Cardiac muscle cell (in vitro differentiated cells and primary cell): ENCODE data around the gene GNAL. TPM values are rescaled to one million over a fixed set of nuclear protein-coding genes. Genes with fewer than 3 reads are reported as not detected.

Experiments
- DNase-seq, 2 donors: peaks; one replicate each; pipeline versions ENCODE4 v3.0.0 to v3.0.0-alpha.2; 2010 to 2017; ENCODE audit warnings: low read depth in 1 of 2, low spot score in 1 of 2
- H3K27ac ChIP-seq: fragments of 200-600 bp; sonication (generic); 2 replicates; pipeline ENCODE4 v1.5.1; 2016
- H3K27me3 ChIP-seq: fragments of 200-600 bp; sonication (generic); 2 replicates; pipeline ENCODE4 v1.6.0; 2016; ENCODE audit warnings: control low read depth
- H3K36me3 ChIP-seq: fragments of 200-600 bp; sonication (generic); 2 replicates; pipeline ENCODE4 v1.5.1; 2016; ENCODE audit warnings: control low read depth
- H3K4me1 ChIP-seq: fragments of 200-600 bp; sonication (generic); 2 replicates; pipeline ENCODE4 v1.8.1; 2017; ENCODE audit warnings: low read depth, mild to moderate bottlenecking, mixed run types
- H3K4me3 ChIP-seq: fragments of 200-600 bp; sonication (generic); 2 replicates; pipeline ENCODE4 v1.5.1; 2016; ENCODE audit warnings: mild to moderate bottlenecking
- H3K9me3 ChIP-seq: fragments of 200-600 bp; sonication (generic); 2 replicates; pipeline ENCODE4 v1.5.1; 2017; ENCODE audit warnings: low read depth, mild to moderate bottlenecking, control low read depth
- polyA plus RNA-seq: library from polyadenylated mRNA; unstranded; fragments of >200 nt; fragmentation: Nextera tagmentation; extraction: Ambion mirVana; gene quantifications from 2 replicates; pipeline ENCODE4 v1.2.1, GENCODE V29; 2016
- total RNA-seq: library from RNA; depleted of rRNA; stranded (reverse); fragments of >200 nt; gene quantifications from 2 replicates; pipeline ENCODE4 v1.2.3, GENCODE V29; 2016
- TF ChIP-seq, protein P1 (sequence below): IDR thresholded peaks from 2 replicates; pipeline ENCODE4 v1.5.1; 2012; ENCODE audit warnings: low read depth, mild to moderate bottlenecking, low read length

Gene GNAL
- total and polyA plus RNA-seq, 2 experiments from 2014 or later = 10.4 to 10.6 TPM

- H3K9me3 ChIP-seq = no peaks in the 10 kb centered on the region
- H3K36me3 ChIP-seq = no peaks in the 10 kb centered on the region
- no peak for DNase-seq
- H3K4me3 ChIP-seq = no peak overlapping the region
- no peaks in the 10 kb centered on the region for H3K4me1 ChIP-seq
- TF ChIP-seq, protein P1, sequence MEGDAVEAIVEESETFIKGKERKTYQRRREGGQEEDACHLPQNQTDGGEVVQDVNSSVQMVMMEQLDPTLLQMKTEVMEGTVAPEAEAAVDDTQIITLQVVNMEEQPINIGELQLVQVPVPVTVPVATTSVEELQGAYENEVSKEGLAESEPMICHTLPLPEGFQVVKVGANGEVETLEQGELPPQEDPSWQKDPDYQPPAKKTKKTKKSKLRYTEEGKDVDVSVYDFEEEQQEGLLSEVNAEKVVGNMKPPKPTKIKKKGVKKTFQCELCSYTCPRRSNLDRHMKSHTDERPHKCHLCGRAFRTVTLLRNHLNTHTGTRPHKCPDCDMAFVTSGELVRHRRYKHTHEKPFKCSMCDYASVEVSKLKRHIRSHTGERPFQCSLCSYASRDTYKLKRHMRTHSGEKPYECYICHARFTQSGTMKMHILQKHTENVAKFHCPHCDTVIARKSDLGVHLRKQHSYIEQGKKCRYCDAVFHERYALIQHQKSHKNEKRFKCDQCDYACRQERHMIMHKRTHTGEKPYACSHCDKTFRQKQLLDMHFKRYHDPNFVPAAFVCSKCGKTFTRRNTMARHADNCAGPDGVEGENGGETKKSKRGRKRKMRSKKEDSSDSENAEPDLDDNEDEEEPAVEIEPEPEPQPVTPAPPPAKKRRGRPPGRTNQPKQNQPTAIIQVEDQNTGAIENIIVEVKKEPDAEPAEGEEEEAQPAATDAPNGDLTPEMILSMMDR = no peak
- H3K27ac ChIP-seq = no peak overlapping the region
- peaks cover 5% of the 10 kb centered on the region for H3K27me3 ChIP-seq
These were observed 129.6 kb downstream of the GNAL start for GRCh38 chr18:11818486-11819203.

DNA sequence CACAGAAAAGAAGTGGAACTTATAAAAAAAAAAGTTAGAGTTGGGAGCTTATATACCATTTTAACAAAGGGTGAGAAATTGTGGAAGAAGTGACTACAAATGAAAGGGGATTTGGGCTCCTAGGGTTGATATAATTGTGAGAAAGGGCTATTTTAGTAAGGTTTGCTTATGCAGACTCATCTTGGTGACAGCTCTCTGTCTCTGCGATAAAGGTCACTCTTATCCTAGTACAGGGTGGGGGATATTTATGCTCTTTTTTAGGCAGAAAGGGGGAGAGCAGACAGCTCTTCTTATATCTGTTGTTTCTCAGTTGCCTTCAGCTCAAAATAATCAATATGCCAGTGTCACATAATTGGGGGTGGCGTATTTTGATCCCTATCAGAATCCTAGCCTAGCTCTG is 130.9 kb downstream of the GNAL start:
- no peaks in the 10 kb centered on the region for H3K36me3 ChIP-seq
- no peak for DNase-seq
- peaks cover 5% of the 10 kb centered on the region for H3K27me3 ChIP-seq
- TF ChIP-seq, protein P1 = no peak
- no peaks in the 10 kb centered on the region for H3K9me3 ChIP-seq
- no peaks in the 10 kb centered on the region for H3K4me1 ChIP-seq
- H3K27ac ChIP-seq = no peak overlapping the region
- H3K4me3 ChIP-seq = no peak overlapping the region

GRCh38 chr18:11820697-11821096 is 131.6 kb downstream of the GNAL start:
- TF ChIP-seq, protein P1 = no peak
- no peak overlapping the region for H3K27ac ChIP-seq
- peaks cover 5% of the 10 kb centered on the region for H3K27me3 ChIP-seq
- no peaks in the 10 kb centered on the region for H3K36me3 ChIP-seq
- H3K4me3 ChIP-seq = no peak overlapping the region
- peak in 1 of 2 donors; percentile 9 for DNase-seq
- no peaks in the 10 kb centered on the region for H3K4me1 ChIP-seq
- H3K9me3 ChIP-seq = no peaks in the 10 kb centered on the region

DNA sequence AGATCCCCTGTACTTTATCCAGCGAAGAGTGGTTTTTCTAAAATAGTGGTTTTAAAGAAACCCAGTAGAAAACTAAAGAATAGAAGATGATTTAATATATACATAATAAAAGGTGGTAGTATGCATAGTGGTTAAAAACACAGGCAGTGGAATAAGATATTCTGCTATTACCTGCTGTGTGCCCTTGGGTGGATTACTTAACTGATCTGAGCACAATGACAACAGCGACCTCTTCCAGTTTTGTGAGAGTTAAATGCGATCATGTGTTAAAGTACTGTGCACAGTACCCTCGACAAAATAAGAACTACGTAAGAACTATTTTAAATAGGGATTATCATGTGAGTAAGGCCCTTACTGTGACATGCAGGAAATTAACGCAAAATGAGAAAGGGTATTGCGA is 132.1 kb downstream of the GNAL start:
- TF ChIP-seq, protein P1 = no peak
- no peak for DNase-seq
- peaks cover 5% of the 10 kb centered on the region for H3K27me3 ChIP-seq

DNA sequence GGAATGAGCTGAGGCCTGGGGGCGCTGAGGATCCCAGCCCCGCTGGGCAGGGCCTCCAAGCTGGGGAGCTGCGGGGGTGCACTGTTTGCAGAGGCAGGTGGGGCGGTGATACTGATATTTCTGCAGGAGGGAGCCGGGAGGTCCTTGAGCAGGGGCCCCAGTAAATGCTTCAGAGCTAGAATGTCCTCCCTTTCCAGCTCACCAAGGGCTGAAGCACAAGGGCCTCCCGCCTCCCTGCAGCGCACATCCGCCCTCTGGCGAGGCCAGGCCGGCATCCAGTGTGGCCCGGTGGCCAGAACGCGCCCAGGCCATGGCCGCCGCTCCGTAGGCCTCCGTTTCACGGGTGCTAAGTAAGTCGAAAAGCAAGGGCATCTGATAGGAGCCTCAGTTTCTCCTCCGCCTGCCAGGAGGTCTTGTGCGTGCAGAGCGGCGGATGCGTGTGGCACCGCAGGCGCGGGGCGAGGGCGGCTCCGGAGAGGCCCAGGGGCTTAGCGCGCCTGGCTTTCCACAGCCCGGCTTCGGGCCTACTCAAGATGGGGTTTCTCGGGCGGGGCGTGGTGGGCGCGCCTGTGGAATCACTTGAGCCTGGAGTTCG is 132.7 kb downstream of the GNAL start:
- no peak for DNase-seq
- TF ChIP-seq, protein P1 = no peak
- no peaks in the 10 kb centered on the region for H3K4me1 ChIP-seq
- H3K4me3 ChIP-seq = no peak overlapping the region
- no peaks in the 10 kb centered on the region for H3K9me3 ChIP-seq
- no peaks in the 10 kb centered on the region for H3K36me3 ChIP-seq
- no peak overlapping the region for H3K27ac ChIP-seq
- H3K27me3 ChIP-seq = peaks cover 5% of the 10 kb centered on the region

More for the DNA sequence above, 132.1 kb downstream of the GNAL start:
- Histone ChIP-seq H3K4me1 (no peaks in the 10 kb centered on the region), H3K9me3 (no peaks in the 10 kb centered on the region), H3K27ac (no peak overlapping the region), H3K36me3 (no peaks in the 10 kb centered on the region), H3K4me3 (no peak overlapping the region)
